Loucy (cell line): ENCODE results near the gene SPOCK1.
A peak's percentile ranks its signal among the peaks of the same experiment; 100 is the strongest.

Source experiments
- H2AFZ ChIP-seq: fragments of 200-600 bp; sonication (generic); 2 replicates; pipeline ENCODE4 v1.6.0; 2016; ENCODE audit warnings: antibody characterized with exemption, mild to moderate bottlenecking, low read length, moderate library complexity
- H3F3A ChIP-seq: fragments of 200-600 bp; 2 replicates; pipeline ENCODE4 v1.6.0; 2016; ENCODE audit warnings: antibody characterized with exemption, low read depth, mild to moderate bottlenecking
- H3K27me3 ChIP-seq: fragments of 200-600 bp; sonication (generic); 2 replicates; pipeline ENCODE4 v1.6.1; 2014; ENCODE audit warnings: low read length, mild to moderate bottlenecking; ENCODE audit not compliant: insufficient read depth, poor library complexity, severe bottlenecking
- H3K36me3 ChIP-seq: fragments of 200-600 bp; sonication (generic); 2 replicates; pipeline ENCODE4 v1.6.1; 2016; ENCODE audit warnings: low read length; ENCODE audit not compliant: insufficient read depth
- H3K4me1 ChIP-seq: fragments of 200-600 bp; sonication (generic); 2 replicates; pipeline ENCODE4 v1.5.1; 2014; ENCODE audit warnings: low read length, mild to moderate bottlenecking; ENCODE audit not compliant: insufficient read depth, poor library complexity, severe bottlenecking
- H3K4me2 ChIP-seq: fragments of 200-600 bp; sonication (generic); 2 replicates; pipeline ENCODE4 v1.6.0; 2014; ENCODE audit warnings: antibody characterized with exemption, low read length, low read depth, mild to moderate bottlenecking; ENCODE audit not compliant: poor library complexity, severe bottlenecking
- H3K4me3 ChIP-seq: fragments of 200-600 bp; sonication (generic); 2 replicates; pipeline ENCODE4 v1.5.1; 2014; ENCODE audit warnings: low read length, mild to moderate bottlenecking, mixed read lengths; ENCODE audit not compliant: poor library complexity, severe bottlenecking
- H3K79me2 ChIP-seq: fragments of 200-600 bp; sonication (generic); 2 replicates; pipeline ENCODE4 v1.6.1; 2014; ENCODE audit warnings: low read length; ENCODE audit not compliant: insufficient read depth
- H3K9ac ChIP-seq: fragments of 200-600 bp; sonication (generic); 2 replicates; pipeline ENCODE4 v1.6.0; 2014; ENCODE audit warnings: mild to moderate bottlenecking, low read depth, low read length, moderate library complexity; ENCODE audit not compliant: poor library complexity, severe bottlenecking
- H3K9me2 ChIP-seq: fragments of 200-600 bp; sonication (generic); replicated peaks from 2 replicates; pipeline ENCODE4 v1.6.1; 2016; ENCODE audit warnings: low read depth, low read length, mixed read lengths
- H3K9me3 ChIP-seq: fragments of 200-600 bp; sonication (generic); 2 replicates; pipeline ENCODE4 v1.6.1; 2014; ENCODE audit warnings: mild to moderate bottlenecking, antibody characterized with exemption, low read length, low read depth; ENCODE audit not compliant: insufficient read depth
- H4K20me1 ChIP-seq: fragments of 200-600 bp; sonication (generic); 2 replicates; pipeline ENCODE4 v1.6.0; 2014; ENCODE audit warnings: antibody characterized with exemption, low read length, mild to moderate bottlenecking; ENCODE audit not compliant: insufficient read depth, poor library complexity, severe bottlenecking
- CTCF ChIP-seq: fragments of 200-600 bp; sonication (generic); conservative IDR thresholded peaks from 2 replicates; pipeline ENCODE4 v1.5.1; 2014; ENCODE audit warnings: mild to moderate bottlenecking, antibody characterized with exemption, low read length
- EZH2phosphoT487 ChIP-seq: fragments of 200-600 bp; IDR thresholded peaks from 2 replicates; pipeline ENCODE4 v1.6.1; 2018; ENCODE audit warnings: antibody characterized with exemption, mild to moderate bottlenecking, moderate library complexity, borderline replicate concordance

Gene SPOCK1

GRCh38 chr5:137346281-137346680 is 152.8 kb downstream of the SPOCK1 start:
- no peak overlapping the region for H3K9ac ChIP-seq
- no peaks in the 10 kb centered on the region for H3K27me3 ChIP-seq
- no peak overlapping the region for H3K4me2 ChIP-seq

GRCh38 chr5:137345396-137345795 is 153.7 kb downstream of the SPOCK1 start:
- no peaks in the 10 kb centered on the region for H4K20me1 ChIP-seq

More at GRCh38 chr5:137346281-137346680, 152.8 kb downstream of the SPOCK1 start:
- Histone ChIP-seq H3K79me2 (no peaks in the 10 kb centered on the region), H4K20me1 (no peaks in the 10 kb centered on the region), H2AFZ (no peak overlapping the region), H3F3A (no peaks in the 10 kb centered on the region), H3K9me3 (no peaks in the 10 kb centered on the region), H3K9me2 (no peaks in the 10 kb centered on the region), H3K36me3 (no peaks in the 10 kb centered on the region), H3K4me3 (no peak overlapping the region), H3K4me1 (peaks cover 11% of the 10 kb centered on the region)
- TF ChIP-seq CTCF (no peak), EZH2phosphoT487 (no peak)

GRCh38 chr5:137344723-137345322 is 154.3 kb downstream of the SPOCK1 start:
- no peak overlapping the region for H3K4me3 ChIP-seq
- H4K20me1 ChIP-seq, result no peaks in the 10 kb centered on the region
- no peaks in the 10 kb centered on the region for H3K9me3 ChIP-seq
- H3K9ac ChIP-seq, result no peak overlapping the region
- TF ChIP-seq EZH2phosphoT487 (no peak), CTCF (peak; percentile 98)
- H3K36me3 ChIP-seq, result no peaks in the 10 kb centered on the region
- no peaks in the 10 kb centered on the region for H3K9me2 ChIP-seq
- H3K4me2 ChIP-seq, result no peak overlapping the region
- no peaks in the 10 kb centered on the region for H3F3A ChIP-seq
- H3K27me3 ChIP-seq, result no peaks in the 10 kb centered on the region
- H2AFZ ChIP-seq, result no peak overlapping the region
- H3K79me2 ChIP-seq, result no peaks in the 10 kb centered on the region
- H3K4me1 ChIP-seq, result peaks cover 11% of the 10 kb centered on the region

More at GRCh38 chr5:137345396-137345795, 153.7 kb downstream of the SPOCK1 start:
- Histone ChIP-seq H3K9me3 (no peaks in the 10 kb centered on the region), H3K4me1 (peaks cover 11% of the 10 kb centered on the region), H3F3A (no peaks in the 10 kb centered on the region), H2AFZ (no peak overlapping the region), H3K36me3 (no peaks in the 10 kb centered on the region), H3K9me2 (no peaks in the 10 kb centered on the region), H3K79me2 (no peaks in the 10 kb centered on the region), H3K27me3 (no peaks in the 10 kb centered on the region), H3K4me3 (no peak overlapping the region), H3K9ac (no peak overlapping the region), H3K4me2 (no peak overlapping the region)
- TF ChIP-seq EZH2phosphoT487 (no peak), CTCF (no peak)
